NT2/D1 (cell line): ENCODE data around the gene RMDN2.
"Not testable (repeated sequence)": the region's sequence is repeated elsewhere in the genome, so short reads cannot be mapped to it uniquely, and the experiment has no call there.

Experiments used
- DNase-seq: peaks from one replicate; pipeline ENCODE4 v3.0.0-alpha.2; 2011; ENCODE audit warnings: low read depth, low spot score
- H3K27me3 ChIP-seq: 2 replicates; pipeline ENCODE4 v1.6.0; 2011; ENCODE audit warnings: mild to moderate bottlenecking; ENCODE audit not compliant: insufficient read length, insufficient read depth
- H3K36me3 ChIP-seq: 2 replicates; pipeline ENCODE4 v1.6.1; 2011; ENCODE audit warnings: mild to moderate bottlenecking, low read length, mixed read lengths; ENCODE audit not compliant: insufficient read depth, insufficient read length
- H3K4me1 ChIP-seq: 2 replicates; pipeline ENCODE4 v1.5.1; 2011; ENCODE audit not compliant: insufficient read depth, insufficient read length
- H3K4me3 ChIP-seq: 2 replicates; pipeline ENCODE4 v1.5.1; 2011; ENCODE audit warnings: low read depth; ENCODE audit not compliant: insufficient read length
- H3K9ac ChIP-seq: 2 replicates; pipeline ENCODE4 v1.6.0; 2011; ENCODE audit warnings: low read depth; ENCODE audit not compliant: insufficient read length
- H3K9me3 ChIP-seq: 2 replicates; pipeline ENCODE4 v1.5.1; 2011; ENCODE audit warnings: mild to moderate bottlenecking, low read length; ENCODE audit not compliant: insufficient read depth
- SUZ12 ChIP-seq: IDR thresholded peaks from 2 replicates; pipeline ENCODE4 v1.6.1; 2011; ENCODE audit not compliant: insufficient read length, insufficient read depth; ENCODE audit errors: extremely low read depth
- YY1 ChIP-seq: IDR thresholded peaks from 2 replicates; pipeline ENCODE4 v1.6.1; 2011; ENCODE audit not compliant: insufficient read length, insufficient read depth
- ZNF274 ChIP-seq: IDR thresholded peaks from 2 replicates; pipeline ENCODE4 v1.6.1; 2011; ENCODE audit warnings: mild to moderate bottlenecking, low read depth, low read length

RMDN2 gene

GRCh38 chr2:37934591-37935513, 9.8 kb downstream of the RMDN2 start:
- Histone ChIP-seq H3K9me3 (peaks cover 8% of the 10 kb centered on the region; the same call in 1 of the 2 replicates), H3K27me3 (no peaks in the 10 kb centered on the region), H3K9ac (no peak overlapping the region), H3K4me1 (no peaks in the 10 kb centered on the region), H3K4me3 (no peak overlapping the region), H3K36me3 (no peaks in the 10 kb centered on the region)
- DNase-seq: no peak
- TF ChIP-seq YY1: no peak
- TF ChIP-seq ZNF274: no peak
- TF ChIP-seq SUZ12: no peak

GRCh38 chr2:37937568-37937967, 12.5 kb downstream of the RMDN2 start:
- not testable (repeated sequence) for H3K4me3 ChIP-seq, H3K4me1 ChIP-seq, H3K36me3 ChIP-seq, H3K9ac ChIP-seq, DNase-seq, H3K9me3 ChIP-seq, H3K27me3 ChIP-seq

- H3K27me3 ChIP-seq, H3K9me3 ChIP-seq, H3K36me3 ChIP-seq, H3K4me3 ChIP-seq, H3K4me1 ChIP-seq, H3K9ac ChIP-seq, DNase-seq: not testable (repeated sequence)
Measured at GRCh38 chr2:37941267-37941666, 16.2 kb downstream of the RMDN2 start.

- Histone ChIP-seq H3K4me1 (no peaks in the 10 kb centered on the region), H3K36me3 (no peaks in the 10 kb centered on the region), H3K9ac (no peak overlapping the region), H3K27me3 (no peaks in the 10 kb centered on the region), H3K9me3 (no peaks in the 10 kb centered on the region; the same call in 1 of the 2 replicates), H3K4me3 (no peak overlapping the region)
- TF ChIP-seq SUZ12 (no peak), ZNF274 (no peak), YY1 (no peak)
- no peak for DNase-seq
Measured at GRCh38 chr2:37944268-37944667, 19.2 kb downstream of the RMDN2 start.

GRCh38 chr2:37947306-37947705, 22.2 kb downstream of the RMDN2 start:
- Histone ChIP-seq H3K27me3 (no peaks in the 10 kb centered on the region), H3K9me3 (no peaks in the 10 kb centered on the region), H3K9ac (no peak overlapping the region), H3K4me1 (no peaks in the 10 kb centered on the region), H3K36me3 (no peaks in the 10 kb centered on the region), H3K4me3 (no peak overlapping the region)
- no peak for DNase-seq
- TF ChIP-seq SUZ12 (no peak), YY1 (no peak), ZNF274 (no peak)

GRCh38 chr2:37962018-37962739, 37.1 kb downstream of the RMDN2 start:
- not testable (repeated sequence) for H3K9me3 ChIP-seq, H3K9ac ChIP-seq, H3K27me3 ChIP-seq, H3K4me1 ChIP-seq, H3K4me3 ChIP-seq, H3K36me3 ChIP-seq
- peak; percentile 33 for DNase-seq

GRCh38 chr2:37962740-37963121, 37.6 kb downstream of the RMDN2 start:
- not testable (repeated sequence) for H3K9me3 ChIP-seq

GRCh38 chr2:37963901-37964300, 38.8 kb downstream of the RMDN2 start:
- not testable (repeated sequence) for H3K4me1 ChIP-seq, DNase-seq, H3K9ac ChIP-seq, H3K4me3 ChIP-seq, H3K36me3 ChIP-seq, H3K27me3 ChIP-seq, H3K9me3 ChIP-seq

More at GRCh38 chr2:37962740-37963121, 37.6 kb downstream of the RMDN2 start:
- H3K4me3 ChIP-seq, H3K27me3 ChIP-seq, H3K9ac ChIP-seq, H3K4me1 ChIP-seq, H3K36me3 ChIP-seq, DNase-seq: not testable (repeated sequence)
